Testis (tissue), 3 donors: Measurements from ENCODE around the gene SLC52A1. TPM values are rescaled to one million over a fixed set of nuclear protein-coding genes. Genes with fewer than 3 reads are reported as not detected.

ENCODE experiments used
- DNase-seq: peaks from one replicate; pipeline ENCODE4 v3.0.0-alpha.2; 2019
- H3K27ac ChIP-seq, 2 donors: fragments of 200-600 bp; sonication (generic); one replicate each; pipeline ENCODE4 v1.5.1; 2019
- H3K27me3 ChIP-seq: fragments of 200-600 bp; sonication (generic); one replicate; pipeline ENCODE4 v1.5.1; 2019
- H3K36me3 ChIP-seq: fragments of 200-600 bp; sonication (generic); one replicate; pipeline ENCODE4 v1.5.1; 2017; ENCODE audit warnings: low read depth; ENCODE audit errors: missing control alignments
- H3K4me1 ChIP-seq: fragments of 200-600 bp; sonication (generic); one replicate; pipeline ENCODE4 v1.5.1; 2019
- H3K4me3 ChIP-seq, 2 donors: fragments of 200-600 bp; sonication (generic); one replicate each; pipeline ENCODE4 v1.5.1; 2017 to 2019
- H3K9me3 ChIP-seq: fragments of 200-600 bp; sonication (generic); one replicate; pipeline ENCODE4 v1.5.1; 2017
- CTCF ChIP-seq, 3 experiments: fragments of 450-650 bp in 2 of 3; fragments of 200-600 bp in 1 of 3; sonication (generic) in 1 of 3; IDR thresholded peaks; one replicate each; pipeline ENCODE4 v1.5.1; 2016 to 2019; ENCODE audit warnings: antibody characterized with exemption in 3 of 3, mild to moderate bottlenecking in 2 of 3, moderate library complexity in 1 of 3
- POLR2A ChIP-seq: fragments of 450-650 bp; IDR thresholded peaks from one replicate; pipeline ENCODE4 v1.6.1; 2017; ENCODE audit warnings: antibody characterized with exemption, mild to moderate bottlenecking, moderate library complexity
- WGBS, 2 donors: methylation state at CpG; one replicate each; pipeline ENCODE4 v1.1.5; 2018; 5-methylcytosine and 5-hydroxymethylcytosine counted together
- intact Hi-C: fragments of 100-400 bp; cut with DNase I; formaldehyde crosslinking; loops from one replicate; pipeline ENCODE4 v1.15.1; 2023; ENCODE audit warnings: low total_unique reads
- polyA plus RNA-seq: library from polyadenylated mRNA; stranded (reverse); fragments of 350-450 nt; fragmentation: Illumina TruSeq; extraction: RNeasy Lipid Tissue Mini Kit (QIAGEN cat#74804); gene quantifications from one replicate; pipeline ENCODE4 v1.2.3, GENCODE V29; 2014; ENCODE audit warnings: low read depth, low replicate concordance; ENCODE audit not compliant: insufficient read depth
- total RNA-seq, 2 donors: library from RNA; depleted of rRNA; stranded (reverse); fragments of >200 nt; gene quantifications; one replicate each; pipeline ENCODE4 v1.2.3, GENCODE V29; 2016

The SLC52A1 gene
- total and polyA plus RNA-seq, 3 donors from 2014 or later = 0.50 to 1.7 (median 0.99) TPM

- Histone ChIP-seq H3K27ac (no peak overlapping the region), H3K27me3 (no peaks in the 10 kb centered on the region), H3K9me3 (no peaks in the 10 kb centered on the region), H3K4me1 (no peaks in the 10 kb centered on the region), H3K36me3 (no peaks in the 10 kb centered on the region), H3K4me3 (no peak overlapping the region)
- WGBS, 2 donors = 89 to 92% methylated on average over 15 of the region's 15 CpGs
- intact Hi-C loops = no loop called here
- DNase-seq = no peak
- TF ChIP-seq CTCF (IDR thresholded peaks at IDR 0.05) = no peak
- no peak for TF ChIP-seq POLR2A
Measured at GRCh38 chr17:5042157-5043022, 7.2 kb upstream of the SLC52A1 start.

GRCh38 chr17:5034651-5035050, 575 bp downstream of the SLC52A1 start:
- Histone ChIP-seq H3K36me3 (no peaks in the 10 kb centered on the region), H3K27ac (no peak overlapping the region), H3K4me3 (no peak overlapping the region), H3K27me3 (no peaks in the 10 kb centered on the region), H3K9me3 (no peaks in the 10 kb centered on the region), H3K4me1 (no peaks in the 10 kb centered on the region)
- intact Hi-C loops = no loop called here
- no peak for DNase-seq
- 86 to 89% methylated on average over 8 to 14 of the region's 14 CpGs for WGBS, 2 donors
- TF ChIP-seq POLR2A = no peak
- TF ChIP-seq CTCF (IDR thresholded peaks at IDR 0.05) = no peak

GRCh38 chr17:5034063-5034462, 1.2 kb downstream of the SLC52A1 start:
- DNase-seq = no peak
- Histone ChIP-seq H3K27me3 (no peaks in the 10 kb centered on the region), H3K4me3 (no peak overlapping the region), H3K36me3 (no peaks in the 10 kb centered on the region), H3K9me3 (no peaks in the 10 kb centered on the region), H3K27ac (no peak overlapping the region), H3K4me1 (no peaks in the 10 kb centered on the region)
- no peak for TF ChIP-seq CTCF (IDR thresholded peaks at IDR 0.05)
- no peak for TF ChIP-seq POLR2A
- WGBS, 2 donors = 84 to 94% methylated on average over 2 to 5 of the region's 5 CpGs
- intact Hi-C loops = no loop called here

- intact Hi-C loops = no loop called here
- no peak for DNase-seq
- no peaks in the 10 kb centered on the region for H3K9me3 ChIP-seq
- H3K4me3 ChIP-seq = no peak overlapping the region
- no peak for TF ChIP-seq POLR2A
- TF ChIP-seq CTCF (IDR thresholded peaks at IDR 0.05) = no peak
- no peaks in the 10 kb centered on the region for H3K27me3 ChIP-seq
- H3K4me1 ChIP-seq = no peaks in the 10 kb centered on the region
- H3K36me3 ChIP-seq = no peaks in the 10 kb centered on the region
- WGBS, 2 donors = 87 to 90% methylated on average over 9 to 13 of the region's 13 CpGs
- no peak overlapping the region for H3K27ac ChIP-seq
Measured at GRCh38 chr17:5033352-5034015, 1.7 kb downstream of the SLC52A1 start.
